ENCODE measurements around the gene AGBL5.

- TF ChIP-seq, protein P1, sequence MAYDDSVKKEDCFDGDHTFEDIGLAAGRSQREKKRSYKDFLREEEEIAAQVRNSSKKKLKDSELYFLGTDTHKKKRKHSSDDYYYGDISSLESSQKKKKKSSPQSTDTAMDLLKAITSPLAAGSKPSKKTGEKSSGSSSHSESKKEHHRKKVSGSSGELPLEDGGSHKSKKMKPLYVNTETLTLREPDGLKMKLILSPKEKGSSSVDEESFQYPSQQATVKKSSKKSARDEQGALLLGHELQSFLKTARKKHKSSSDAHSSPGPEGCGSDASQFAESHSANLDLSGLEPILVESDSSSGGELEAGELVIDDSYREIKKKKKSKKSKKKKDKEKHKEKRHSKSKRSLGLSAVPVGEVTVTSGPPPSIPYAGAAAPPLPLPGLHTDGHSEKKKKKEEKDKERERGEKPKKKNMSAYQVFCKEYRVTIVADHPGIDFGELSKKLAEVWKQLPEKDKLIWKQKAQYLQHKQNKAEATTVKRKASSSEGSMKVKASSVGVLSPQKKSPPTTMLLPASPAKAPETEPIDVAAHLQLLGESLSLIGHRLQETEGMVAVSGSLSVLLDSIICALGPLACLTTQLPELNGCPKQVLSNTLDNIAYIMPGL (CRISPR knock-in tag; IDR thresholded peaks at IDR 0.05; ENCODE audit: borderline replicate concordance) = no peak
- no peak for TF ChIP-seq CTCF (IDR thresholded peaks at IDR 0.05)
- TF ChIP-seq EP300 (IDR thresholded peaks at IDR 0.05) = no peak
- no peak for TF ChIP-seq MYC (IDR thresholded peaks at IDR 0.05; ENCODE audit: borderline replicate concordance, low read length)
- no peak for TF ChIP-seq POLR2AphosphoS2 (conservative IDR thresholded peaks at IDR 0.05; ENCODE audit: low read length)
- TF ChIP-seq CHD2 (IDR thresholded peaks at IDR 0.05; ENCODE audit: low read length, partially characterized antibody) = no peak
- no peak for TF ChIP-seq POLR2A (IDR thresholded peaks at IDR 0.05; ENCODE audit: low read length)
Measured at GRCh38 chr2:27076323-27076722, 24.9 kb downstream of the AGBL5 start.
